Ishikawa (cell line): ENCODE data around the gene CCSAP.

Experiments used
- CEBPB ChIP-seq: IDR thresholded peaks from 2 replicates; pipeline ENCODE4 v1.6.1; 2012
- CREB1 ChIP-seq: IDR thresholded peaks from 2 replicates; pipeline ENCODE4 v1.6.1; 2012; ENCODE audit warnings: low read depth
- EGR1 ChIP-seq: IDR thresholded peaks from 2 replicates; pipeline ENCODE4 v1.6.1; 2012
- EP300 ChIP-seq: IDR thresholded peaks from 2 replicates; pipeline ENCODE4 v1.6.1; 2012; ENCODE audit warnings: borderline replicate concordance
- FOXM1 ChIP-seq: IDR thresholded peaks from 2 replicates; pipeline ENCODE4 v1.6.1; 2012; ENCODE audit warnings: low read depth, borderline replicate concordance
- MAX ChIP-seq: IDR thresholded peaks from 2 replicates; pipeline ENCODE4 v1.6.1; 2012
- NFIC ChIP-seq: IDR thresholded peaks from 2 replicates; pipeline ENCODE4 v1.6.1; 2012
- RAD21 ChIP-seq: IDR thresholded peaks from 2 replicates; pipeline ENCODE4 v1.6.1; 2012; ENCODE audit warnings: low read depth
- REST ChIP-seq: IDR thresholded peaks from 2 replicates; pipeline ENCODE4 v1.6.1; 2012; ENCODE audit warnings: low read depth, mild to moderate bottlenecking
- TAF1 ChIP-seq: IDR thresholded peaks from 2 replicates; pipeline ENCODE4 v1.6.1; 2012; ENCODE audit warnings: low read depth, mild to moderate bottlenecking
- TCF12 ChIP-seq: IDR thresholded peaks from 2 replicates; pipeline ENCODE4 v1.6.1; 2012; ENCODE audit warnings: low read depth
- TEAD4 ChIP-seq: IDR thresholded peaks from 2 replicates; pipeline ENCODE4 v1.6.1; 2012
- YY1 ChIP-seq: IDR thresholded peaks from 2 replicates; pipeline ENCODE4 v1.6.1; 2012; ENCODE audit warnings: low read depth
- ZBTB7A ChIP-seq: IDR thresholded peaks from 2 replicates; pipeline ENCODE4 v1.6.1; 2012; ENCODE audit warnings: low read depth
- TF ChIP-seq, protein P1 (sequence below): IDR thresholded peaks from 2 replicates; pipeline ENCODE4 v1.6.1; 2012

Gene CCSAP

GRCh38 chr1:229282295-229282823 is 60.5 kb downstream of the CCSAP start:
- TF ChIP-seq TCF12 (no peak), CREB1 (no peak), YY1 (no peak), TEAD4 (no peak), EGR1 (no peak), FOXM1 (no peak), EP300 (no peak), NFIC (no peak), MAX (no peak), REST (no peak), ZBTB7A (no peak)

GRCh38 chr1:229281339-229281926 is 61.4 kb downstream of the CCSAP start:
- no peak for TF ChIP-seq CEBPB
- TF ChIP-seq FOXM1 = no peak
- no peak for TF ChIP-seq NFIC
- no peak for TF ChIP-seq EGR1
- TF ChIP-seq RAD21 = no peak
- no peak for TF ChIP-seq REST
- no peak for TF ChIP-seq TCF12
- TF ChIP-seq TAF1 = no peak

DNA sequence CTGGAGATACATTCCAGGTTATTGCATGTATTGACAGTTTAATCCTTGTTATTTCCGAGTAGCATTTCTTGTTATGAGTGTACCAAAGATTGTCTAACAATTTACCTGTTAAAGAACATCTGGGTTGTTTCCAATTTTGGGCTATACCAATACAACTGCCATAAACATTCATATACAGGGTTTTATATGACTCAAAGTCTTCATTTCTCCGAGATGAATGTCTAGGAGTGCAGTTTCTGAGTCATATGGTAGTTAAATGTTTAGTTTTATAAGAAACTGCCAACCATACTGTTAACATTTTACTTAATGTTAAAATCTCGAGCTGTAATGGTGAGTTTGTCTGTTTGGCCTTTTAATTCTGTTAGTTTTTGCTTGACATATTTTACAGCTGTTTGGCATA is 61.9 kb downstream of the CCSAP start:
- TF ChIP-seq MAX = no peak

DNA sequence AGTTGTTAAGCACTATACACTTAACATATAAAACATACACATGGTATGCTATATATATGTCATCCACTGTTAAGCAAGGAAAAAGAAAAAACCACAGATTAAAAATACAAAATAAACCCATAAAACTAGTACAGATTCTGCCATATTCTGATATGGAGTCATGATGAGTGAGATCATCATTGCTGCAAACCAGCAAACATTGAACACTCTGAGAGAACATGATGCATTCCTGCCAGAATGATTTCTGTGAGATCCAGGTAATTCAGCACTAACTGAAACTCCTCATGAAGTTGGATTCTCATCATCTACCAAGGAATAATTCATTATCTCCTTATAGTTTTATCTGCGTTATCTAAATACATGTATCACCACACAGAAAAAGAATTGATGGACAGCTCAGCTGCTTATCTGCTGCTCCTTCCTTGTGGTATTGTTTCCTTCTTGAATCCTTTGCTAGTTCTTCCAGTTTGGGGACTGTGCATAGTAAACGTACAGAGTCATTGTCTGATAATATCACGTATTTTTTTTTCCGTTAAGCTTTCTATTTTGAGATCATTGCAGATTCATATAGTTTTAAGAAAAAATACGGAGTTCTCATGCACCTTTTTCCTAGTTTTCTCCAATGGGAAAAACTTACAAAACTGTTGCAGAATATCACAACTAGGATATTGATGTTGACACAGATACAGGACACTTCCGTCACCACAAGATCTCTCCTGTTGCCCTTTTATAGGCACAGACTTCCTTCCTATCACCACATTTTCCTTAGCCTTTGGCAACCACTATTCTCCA is 62.6 kb downstream of the CCSAP start:
- no peak for TF ChIP-seq TCF12
- TF ChIP-seq FOXM1 = no peak

- no peak for TF ChIP-seq YY1
- no peak for TF ChIP-seq CEBPB
- no peak for TF ChIP-seq TCF12
- no peak for TF ChIP-seq RAD21
Observed at GRCh38 chr1:229279242-229279641, 63.6 kb downstream of the CCSAP start.

GRCh38 chr1:229278120-229278741 is 64.6 kb downstream of the CCSAP start:
- no peak for TF ChIP-seq TEAD4
- no peak for TF ChIP-seq ZBTB7A
- TF ChIP-seq RAD21 = no peak
- TF ChIP-seq CEBPB = no peak
- no peak for TF ChIP-seq TCF12
- no peak for TF ChIP-seq YY1

DNA sequence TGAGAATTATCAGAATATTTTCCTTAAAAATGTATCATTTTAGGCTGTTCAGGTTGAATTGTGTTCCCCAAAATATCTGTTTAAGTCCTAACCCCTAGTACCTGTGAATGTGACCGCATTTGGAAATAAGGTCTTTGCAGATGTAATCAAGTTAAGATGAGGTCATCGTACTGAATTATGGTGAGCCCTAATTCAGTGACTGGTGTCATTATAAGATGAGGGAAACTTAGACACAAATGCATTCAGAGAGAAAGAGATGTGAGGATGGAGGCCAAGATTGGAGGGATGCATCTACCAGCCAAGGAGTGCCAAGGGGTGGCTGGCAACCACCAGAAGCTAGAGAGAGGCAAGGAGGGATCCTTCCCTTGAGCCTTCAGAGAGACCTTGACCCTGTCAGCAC is 67.8 kb downstream of the CCSAP start:
- TF ChIP-seq EP300 (no peak), TCF12 (no peak), CEBPB (no peak), YY1 (no peak), REST (no peak), NFIC (no peak), TAF1 (no peak), TEAD4 (no peak), FOXM1 (no peak), ZBTB7A (no peak), EGR1 (no peak), CREB1 (no peak), MAX (no peak), RAD21 (no peak)
- TF ChIP-seq, protein P1, sequence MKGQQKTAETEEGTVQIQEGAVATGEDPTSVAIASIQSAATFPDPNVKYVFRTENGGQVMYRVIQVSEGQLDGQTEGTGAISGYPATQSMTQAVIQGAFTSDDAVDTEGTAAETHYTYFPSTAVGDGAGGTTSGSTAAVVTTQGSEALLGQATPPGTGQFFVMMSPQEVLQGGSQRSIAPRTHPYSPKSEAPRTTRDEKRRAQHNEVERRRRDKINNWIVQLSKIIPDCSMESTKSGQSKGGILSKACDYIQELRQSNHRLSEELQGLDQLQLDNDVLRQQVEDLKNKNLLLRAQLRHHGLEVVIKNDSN = no peak
